ENCODE results near the gene CAPN2.
A peak's percentile ranks its signal among the peaks of the same experiment; 100 is the strongest.
"Not testable (repeated sequence)": the region's sequence is repeated elsewhere in the genome, so short reads cannot be mapped to it uniquely, and the experiment has no call there.

CAPN2 gene

GRCh38 chr1:223780949-223781348 is 68.6 kb downstream of the CAPN2 start:
- Histone ChIP-seq H3K4me1 (ENCODE audit: control insufficient read depth, insufficient read depth, low read length) (peaks cover 7% of the 10 kb centered on the region), H3K9ac (ENCODE audit: low read length) (no peak overlapping the region), H3K27ac (ENCODE audit: low read depth, low read length) (no peak overlapping the region), H3K27me3 (ENCODE audit: control insufficient read depth, insufficient read depth, low read length) (no peaks in the 10 kb centered on the region), H3K36me3 (ENCODE audit: control insufficient read depth, insufficient read depth, low read length) (peaks cover 23% of the 10 kb centered on the region), H3K4me3 (ENCODE audit: low read length) (no peak overlapping the region)

DNA sequence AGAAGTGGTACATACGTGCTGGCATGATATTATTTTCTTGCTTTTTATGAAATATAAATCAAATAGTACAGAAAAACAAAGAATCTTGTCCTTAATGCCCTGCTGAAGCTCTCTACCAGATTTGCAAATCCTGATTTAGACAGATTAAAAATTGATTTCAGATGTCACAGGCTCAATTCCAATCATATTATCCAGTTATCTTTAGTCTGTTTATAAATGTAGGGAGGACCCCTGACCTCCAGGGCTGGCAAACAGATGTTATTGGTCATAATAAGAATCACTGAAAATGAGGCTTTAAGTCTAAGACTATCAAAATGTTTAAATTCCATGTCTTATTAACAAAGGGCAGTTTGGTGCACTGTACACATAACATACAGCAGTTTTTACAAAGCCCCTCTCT is 71.3 kb downstream of the CAPN2 start:
- no peak overlapping the region for H3K9ac ChIP-seq (ENCODE audit: low read length)
- no peaks in the 10 kb centered on the region for H3K27me3 ChIP-seq (ENCODE audit: control insufficient read depth, insufficient read depth, low read length)
- H3K36me3 ChIP-seq (ENCODE audit: control insufficient read depth, insufficient read depth, low read length) = peaks cover 12% of the 10 kb centered on the region

GRCh38 chr1:223784541-223784940 is 72.2 kb downstream of the CAPN2 start:
- peaks cover 12% of the 10 kb centered on the region for H3K36me3 ChIP-seq (ENCODE audit: control insufficient read depth, insufficient read depth, low read length)
- H3K9ac ChIP-seq (ENCODE audit: low read length) = no peak overlapping the region

More for the DNA sequence above, 71.3 kb downstream of the CAPN2 start:
- no peak overlapping the region for H3K27ac ChIP-seq (ENCODE audit: low read depth, low read length)
- no peak overlapping the region for H3K4me3 ChIP-seq (ENCODE audit: low read length)
- peaks cover 10% of the 10 kb centered on the region for H3K4me1 ChIP-seq (ENCODE audit: control insufficient read depth, insufficient read depth, low read length)

DNA sequence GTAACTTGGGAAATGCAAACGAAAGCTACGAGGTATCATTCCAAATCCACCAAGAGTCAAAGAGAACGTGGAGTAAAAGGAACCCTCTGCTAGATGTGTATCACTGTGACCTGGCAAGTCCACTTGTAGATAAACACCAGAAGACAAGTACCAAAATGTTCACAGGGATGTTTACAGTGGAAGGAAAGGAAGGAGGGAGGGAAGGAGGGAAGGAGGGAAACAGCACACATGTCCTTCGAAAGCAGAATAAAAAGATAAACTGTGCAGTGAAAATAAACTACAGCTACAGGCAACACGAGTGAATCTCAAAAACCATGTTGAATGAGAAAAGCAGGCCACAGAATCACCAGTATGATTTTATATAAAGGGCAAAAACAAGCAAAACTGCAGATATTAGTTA is 73.5 kb downstream of the CAPN2 start:
- Histone ChIP-seq H3K36me3 (ENCODE audit: control insufficient read depth, insufficient read depth, low read length) (peaks cover 8% of the 10 kb centered on the region), H3K9ac (ENCODE audit: low read length) (no peak overlapping the region), H3K27ac (ENCODE audit: low read depth, low read length) (peak overlapping the region; percentile 6), H3K4me1 (ENCODE audit: control insufficient read depth, insufficient read depth, low read length) (peaks cover 10% of the 10 kb centered on the region), H3K4me3 (ENCODE audit: low read length) (no peak overlapping the region), H3K27me3 (ENCODE audit: control insufficient read depth, insufficient read depth, low read length) (no peaks in the 10 kb centered on the region)

More at GRCh38 chr1:223784541-223784940, 72.2 kb downstream of the CAPN2 start:
- Histone ChIP-seq H3K27me3 (ENCODE audit: control insufficient read depth, insufficient read depth, low read length) (no peaks in the 10 kb centered on the region), H3K27ac (ENCODE audit: low read depth, low read length) (no peak overlapping the region), H3K4me3 (ENCODE audit: low read length) (no peak overlapping the region), H3K4me1 (ENCODE audit: control insufficient read depth, insufficient read depth, low read length) (peaks cover 10% of the 10 kb centered on the region)

GRCh38 chr1:223788746-223789415 is 76.5 kb downstream of the CAPN2 start:
- Histone ChIP-seq H3K27me3 (ENCODE audit: control insufficient read depth, insufficient read depth, low read length) (no peaks in the 10 kb centered on the region), H3K36me3 (ENCODE audit: control insufficient read depth, insufficient read depth, low read length) (peaks cover 2% of the 10 kb centered on the region), H3K4me1 (ENCODE audit: control insufficient read depth, insufficient read depth, low read length) (peaks cover 10% of the 10 kb centered on the region), H3K4me3 (ENCODE audit: low read length) (no peak overlapping the region), H3K9ac (ENCODE audit: low read length) (no peak overlapping the region), H3K27ac (ENCODE audit: low read depth, low read length) (no peak overlapping the region)

DNA sequence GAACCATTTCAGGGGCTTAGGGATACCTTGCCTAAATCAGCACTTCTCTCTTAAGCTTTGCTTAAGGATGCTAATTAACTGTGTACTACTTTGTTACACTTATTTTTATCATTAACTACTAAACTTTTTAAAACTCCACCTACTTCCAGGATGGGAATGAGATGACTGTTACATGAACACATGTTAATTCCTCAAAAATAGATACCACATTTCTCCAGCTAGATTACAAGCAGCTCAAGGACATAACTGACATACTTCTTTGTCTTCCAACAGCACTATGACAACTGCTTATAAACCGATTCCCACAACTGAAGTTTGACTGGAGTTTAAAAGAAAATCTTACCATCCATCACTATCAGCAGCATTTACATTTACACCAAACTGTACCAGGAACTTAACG is 79.7 kb downstream of the CAPN2 start:
- no peaks in the 10 kb centered on the region for H3K27me3 ChIP-seq (ENCODE audit: control insufficient read depth, insufficient read depth, low read length)
- no peak overlapping the region for H3K9ac ChIP-seq (ENCODE audit: low read length)
- no peak overlapping the region for H3K27ac ChIP-seq (ENCODE audit: low read depth, low read length)
- H3K4me1 ChIP-seq (ENCODE audit: control insufficient read depth, insufficient read depth, low read length) = no peaks in the 10 kb centered on the region
- no peak overlapping the region for H3K4me3 ChIP-seq (ENCODE audit: low read length)
- H3K36me3 ChIP-seq (ENCODE audit: control insufficient read depth, insufficient read depth, low read length) = no peaks in the 10 kb centered on the region

GRCh38 chr1:223793716-223794115 is 81.4 kb downstream of the CAPN2 start:
- H3K27ac ChIP-seq (ENCODE audit: low read depth, low read length) = no peak overlapping the region
- no peak overlapping the region for H3K9ac ChIP-seq (ENCODE audit: low read length)
- no peaks in the 10 kb centered on the region for H3K27me3 ChIP-seq (ENCODE audit: control insufficient read depth, insufficient read depth, low read length)
- H3K4me1 ChIP-seq (ENCODE audit: control insufficient read depth, insufficient read depth, low read length) = no peaks in the 10 kb centered on the region
- H3K36me3 ChIP-seq (ENCODE audit: control insufficient read depth, insufficient read depth, low read length) = peaks cover 9% of the 10 kb centered on the region
- H3K4me3 ChIP-seq (ENCODE audit: low read length) = no peak overlapping the region

DNA sequence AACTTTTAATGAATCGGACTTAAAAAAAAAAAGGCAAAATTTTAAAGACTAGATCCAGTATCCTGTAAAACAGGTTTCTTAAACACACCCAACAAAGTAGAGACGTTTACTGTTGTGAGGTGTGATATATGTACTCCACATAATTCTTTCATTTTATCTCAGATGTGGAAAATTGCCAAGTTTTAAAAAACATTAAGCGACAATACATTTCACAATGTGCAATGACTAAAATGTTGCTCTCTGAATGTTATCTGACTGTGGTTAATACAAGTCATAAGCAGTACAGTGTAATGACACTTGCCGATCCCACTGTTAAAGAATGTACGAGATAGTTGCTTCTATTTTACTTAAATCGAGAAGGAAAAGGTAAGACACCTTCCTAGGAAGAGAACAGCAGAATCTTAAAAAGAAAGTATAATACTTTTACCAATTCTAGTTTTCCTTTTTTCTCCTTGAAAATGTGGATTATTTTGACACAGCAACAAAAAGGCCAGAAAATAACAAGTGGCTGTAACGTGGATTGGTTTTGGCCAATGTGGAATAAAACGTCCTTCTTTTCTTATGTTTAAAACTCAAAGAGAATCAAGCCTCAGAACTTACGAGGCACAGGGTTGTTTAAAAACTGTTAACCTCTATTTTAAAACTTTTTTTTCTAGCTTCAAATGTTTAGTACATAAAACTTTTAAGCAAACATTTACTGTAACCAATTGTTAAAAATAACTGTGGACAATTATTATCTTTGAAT is 82.0 kb downstream of the CAPN2 start:
- H3K4me1 ChIP-seq (ENCODE audit: control insufficient read depth, insufficient read depth, low read length) = no peaks in the 10 kb centered on the region
- H3K27ac ChIP-seq (ENCODE audit: low read depth, low read length) = no peak overlapping the region
- no peak overlapping the region for H3K4me3 ChIP-seq (ENCODE audit: low read length)
- no peak overlapping the region for H3K9ac ChIP-seq (ENCODE audit: low read length)
- no peaks in the 10 kb centered on the region for H3K27me3 ChIP-seq (ENCODE audit: control insufficient read depth, insufficient read depth, low read length)
- peaks cover 11% of the 10 kb centered on the region for H3K36me3 ChIP-seq (ENCODE audit: control insufficient read depth, insufficient read depth, low read length)

DNA sequence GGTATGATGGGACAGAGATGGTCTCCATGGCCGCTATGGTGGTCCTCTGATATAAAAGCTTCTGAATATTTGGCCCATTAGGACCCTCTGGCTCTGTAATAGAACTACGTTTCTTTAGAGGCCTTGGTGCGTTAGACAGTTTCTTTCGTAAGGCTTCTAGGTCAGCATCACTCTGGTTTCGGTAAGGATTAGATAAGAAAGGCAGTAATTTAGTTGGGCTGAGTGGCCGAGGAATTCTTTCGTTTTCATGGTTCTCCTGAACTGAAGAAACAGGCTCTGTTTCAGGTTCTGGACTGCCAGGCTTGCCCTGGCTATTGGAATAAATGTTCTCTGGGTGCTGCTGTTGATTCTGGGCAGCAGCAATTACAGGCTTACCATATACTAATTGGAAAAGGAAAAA is 83.9 kb downstream of the CAPN2 start:
- Histone ChIP-seq H3K36me3 (ENCODE audit: control insufficient read depth, insufficient read depth, low read length) (peaks cover 19% of the 10 kb centered on the region), H3K4me1 (ENCODE audit: control insufficient read depth, insufficient read depth, low read length) (no peaks in the 10 kb centered on the region), H3K9ac (ENCODE audit: low read length) (no peak overlapping the region), H3K27ac (ENCODE audit: low read depth, low read length) (no peak overlapping the region), H3K4me3 (ENCODE audit: low read length) (no peak overlapping the region), H3K27me3 (ENCODE audit: control insufficient read depth, insufficient read depth, low read length) (no peaks in the 10 kb centered on the region)

- Histone ChIP-seq H3K4me3 (ENCODE audit: low read length) (no peak overlapping the region), H3K36me3 (ENCODE audit: control insufficient read depth, insufficient read depth, low read length) (peaks cover 33% of the 10 kb centered on the region), H3K27ac (ENCODE audit: low read depth, low read length) (no peak overlapping the region), H3K9ac (ENCODE audit: low read length) (no peak overlapping the region), H3K27me3 (ENCODE audit: control insufficient read depth, insufficient read depth, low read length) (no peaks in the 10 kb centered on the region), H3K4me1 (ENCODE audit: control insufficient read depth, insufficient read depth, low read length) (no peaks in the 10 kb centered on the region)
Observed at GRCh38 chr1:223802032-223802431, 89.7 kb downstream of the CAPN2 start.

GRCh38 chr1:223802602-223803001 is 90.3 kb downstream of the CAPN2 start:
- H3K27me3 ChIP-seq (ENCODE audit: control insufficient read depth, insufficient read depth, low read length) = no peaks in the 10 kb centered on the region
- H3K27ac ChIP-seq (ENCODE audit: low read depth, low read length) = no peak overlapping the region
- H3K4me1 ChIP-seq (ENCODE audit: control insufficient read depth, insufficient read depth, low read length) = no peaks in the 10 kb centered on the region
- peaks cover 32% of the 10 kb centered on the region for H3K36me3 ChIP-seq (ENCODE audit: control insufficient read depth, insufficient read depth, low read length)
- H3K9ac ChIP-seq (ENCODE audit: low read length) = no peak overlapping the region
- no peak overlapping the region for H3K4me3 ChIP-seq (ENCODE audit: low read length)

GRCh38 chr1:223803211-223803610 is 90.9 kb downstream of the CAPN2 start:
- Histone ChIP-seq H3K4me3 (ENCODE audit: low read length) (no peak overlapping the region), H3K9ac (ENCODE audit: low read length) (no peak overlapping the region), H3K36me3 (ENCODE audit: control insufficient read depth, insufficient read depth, low read length) (peaks cover 26% of the 10 kb centered on the region)

GRCh38 chr1:223809905-223810304 is 97.6 kb downstream of the CAPN2 start:
- H3K4me3 ChIP-seq (ENCODE audit: low read length); H3K4me1 ChIP-seq (ENCODE audit: control insufficient read depth, insufficient read depth, low read length); H3K36me3 ChIP-seq (ENCODE audit: control insufficient read depth, insufficient read depth, low read length); H3K27me3 ChIP-seq (ENCODE audit: control insufficient read depth, insufficient read depth, low read length); H3K27ac ChIP-seq (ENCODE audit: low read depth, low read length); H3K9ac ChIP-seq (ENCODE audit: low read length): not testable (repeated sequence)

More at GRCh38 chr1:223803211-223803610, 90.9 kb downstream of the CAPN2 start:
- Histone ChIP-seq H3K27ac (ENCODE audit: low read depth, low read length) (no peak overlapping the region), H3K4me1 (ENCODE audit: control insufficient read depth, insufficient read depth, low read length) (no peaks in the 10 kb centered on the region), H3K27me3 (ENCODE audit: control insufficient read depth, insufficient read depth, low read length) (no peaks in the 10 kb centered on the region)

All from rectal smooth muscle tissue (tissue), 1 donor.